PC-3 (cell line): Measurements from ENCODE around the gene DPM2.

ENCODE experiments used
- EZH2 ChIP-seq: fragments of 300-600 bp; sonication (generic); IDR thresholded peaks from one replicate; pipeline ENCODE4 v1.6.1; 2017; ENCODE audit warnings: antibody characterized with exemption, mild to moderate bottlenecking, low read length; ENCODE audit not compliant: unreplicated experiment
- EZH2phosphoT487 ChIP-seq: fragments of 300-600 bp; sonication (generic); IDR thresholded peaks from 2 replicates; pipeline ENCODE4 v1.6.1; 2018; ENCODE audit warnings: mild to moderate bottlenecking, antibody characterized with exemption, low read length, borderline replicate concordance
- TF ChIP-seq, protein P1 (sequence below): fragments of 300-600 bp; sonication (generic); conservative IDR thresholded peaks from 2 replicates; pipeline ENCODE4 v1.5.1; 2017; ENCODE audit warnings: antibody characterized with exemption, low read depth, mild to moderate bottlenecking, low read length

DNA sequence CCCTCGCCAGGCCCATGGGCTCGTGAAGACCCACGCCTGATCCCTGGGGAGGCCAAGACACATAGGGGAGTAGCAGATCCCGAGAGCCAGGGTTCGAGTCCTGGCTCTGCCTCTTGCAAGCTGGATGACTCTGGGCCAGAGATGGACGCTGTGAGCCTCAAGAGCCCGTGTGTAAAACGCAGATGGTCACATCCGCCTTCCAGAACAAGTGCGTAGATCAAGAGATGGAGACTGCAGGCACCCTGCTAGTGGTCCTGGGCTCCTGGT, 29.1 kb downstream of the DPM2 start:
- TF ChIP-seq, protein P1, sequence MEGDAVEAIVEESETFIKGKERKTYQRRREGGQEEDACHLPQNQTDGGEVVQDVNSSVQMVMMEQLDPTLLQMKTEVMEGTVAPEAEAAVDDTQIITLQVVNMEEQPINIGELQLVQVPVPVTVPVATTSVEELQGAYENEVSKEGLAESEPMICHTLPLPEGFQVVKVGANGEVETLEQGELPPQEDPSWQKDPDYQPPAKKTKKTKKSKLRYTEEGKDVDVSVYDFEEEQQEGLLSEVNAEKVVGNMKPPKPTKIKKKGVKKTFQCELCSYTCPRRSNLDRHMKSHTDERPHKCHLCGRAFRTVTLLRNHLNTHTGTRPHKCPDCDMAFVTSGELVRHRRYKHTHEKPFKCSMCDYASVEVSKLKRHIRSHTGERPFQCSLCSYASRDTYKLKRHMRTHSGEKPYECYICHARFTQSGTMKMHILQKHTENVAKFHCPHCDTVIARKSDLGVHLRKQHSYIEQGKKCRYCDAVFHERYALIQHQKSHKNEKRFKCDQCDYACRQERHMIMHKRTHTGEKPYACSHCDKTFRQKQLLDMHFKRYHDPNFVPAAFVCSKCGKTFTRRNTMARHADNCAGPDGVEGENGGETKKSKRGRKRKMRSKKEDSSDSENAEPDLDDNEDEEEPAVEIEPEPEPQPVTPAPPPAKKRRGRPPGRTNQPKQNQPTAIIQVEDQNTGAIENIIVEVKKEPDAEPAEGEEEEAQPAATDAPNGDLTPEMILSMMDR, result no peak
- TF ChIP-seq EZH2phosphoT487, result no peak
- TF ChIP-seq EZH2, result no peak
